Spleen (tissue), 7 donors: ENCODE results near the gene LPCAT2.

Experiments
- POLR2A ChIP-seq, 3 donors: fragments of 450-650 bp; IDR thresholded peaks; one replicate each; pipeline ENCODE4 v1.5.1; 2017; ENCODE audit warnings: antibody characterized with exemption in 3 of 3, mild to moderate bottlenecking in 1 of 3
- POLR2AphosphoS5 ChIP-seq, 3 donors: sonication (generic); formaldehyde crosslinking; IDR thresholded peaks; one replicate each; pipeline ENCODE4 v1.5.1; 2017; ENCODE audit warnings: antibody characterized with exemption in 3 of 3
- TF ChIP-seq, protein P1 (sequence below), 11 experiments: fragments of 200-600 bp in 7 of 11; fragments of 450-650 bp in 4 of 11; sonication (generic) in 4 of 11; IDR thresholded peaks in 8 of 11; conservative IDR thresholded peaks in 3 of 11; 1 replicate in 7 of 11; 2 replicates in 4 of 11; pipeline versions ENCODE4 v1.4.0 to v1.8.0; 2016 to 2021; ENCODE audit warnings: antibody characterized with exemption in 11 of 11, inconsistent platforms in 4 of 11, mild to moderate bottlenecking in 1 of 11
- donor health status: DM: no; HTN: no; CAD: no; lungs with moderate emphysema.
- donor health status: DM: no; HTN: no; CAD: no.
- donor health status: DM: no; HTN: no; CAD: no.

DNA sequence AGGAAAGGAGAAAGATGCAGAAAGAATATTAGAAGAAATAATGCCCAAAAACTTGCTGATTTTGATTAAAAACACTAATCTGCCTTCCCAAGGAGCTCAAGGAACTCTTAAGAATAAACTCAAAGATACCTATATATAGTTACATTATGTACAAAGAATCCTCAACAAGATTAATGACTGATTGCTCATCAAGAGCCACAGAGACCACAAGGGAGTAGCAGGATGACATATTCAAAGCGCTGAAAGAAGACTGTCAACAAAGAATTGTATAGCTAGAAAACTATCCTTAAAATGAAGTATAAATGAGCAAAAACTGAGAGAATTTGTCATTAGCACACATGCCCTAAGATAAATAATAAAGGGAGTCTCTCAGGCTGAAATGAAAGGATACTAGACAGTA is 6.2 kb downstream of the LPCAT2 start:
- TF ChIP-seq, protein P1, sequence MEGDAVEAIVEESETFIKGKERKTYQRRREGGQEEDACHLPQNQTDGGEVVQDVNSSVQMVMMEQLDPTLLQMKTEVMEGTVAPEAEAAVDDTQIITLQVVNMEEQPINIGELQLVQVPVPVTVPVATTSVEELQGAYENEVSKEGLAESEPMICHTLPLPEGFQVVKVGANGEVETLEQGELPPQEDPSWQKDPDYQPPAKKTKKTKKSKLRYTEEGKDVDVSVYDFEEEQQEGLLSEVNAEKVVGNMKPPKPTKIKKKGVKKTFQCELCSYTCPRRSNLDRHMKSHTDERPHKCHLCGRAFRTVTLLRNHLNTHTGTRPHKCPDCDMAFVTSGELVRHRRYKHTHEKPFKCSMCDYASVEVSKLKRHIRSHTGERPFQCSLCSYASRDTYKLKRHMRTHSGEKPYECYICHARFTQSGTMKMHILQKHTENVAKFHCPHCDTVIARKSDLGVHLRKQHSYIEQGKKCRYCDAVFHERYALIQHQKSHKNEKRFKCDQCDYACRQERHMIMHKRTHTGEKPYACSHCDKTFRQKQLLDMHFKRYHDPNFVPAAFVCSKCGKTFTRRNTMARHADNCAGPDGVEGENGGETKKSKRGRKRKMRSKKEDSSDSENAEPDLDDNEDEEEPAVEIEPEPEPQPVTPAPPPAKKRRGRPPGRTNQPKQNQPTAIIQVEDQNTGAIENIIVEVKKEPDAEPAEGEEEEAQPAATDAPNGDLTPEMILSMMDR (IDR thresholded peaks at IDR 0.05 in 8 of 11, conservative IDR thresholded peaks at IDR 0.05 in 3 of 11), result no peak
- TF ChIP-seq POLR2A (IDR thresholded peaks at IDR 0.05) (no peak), POLR2AphosphoS5 (IDR thresholded peaks at IDR 0.05) (no peak)
